OCI-LY7 (cell line): Measurements from ENCODE around the gene GIPC2. TPM values are rescaled to one million over a fixed set of nuclear protein-coding genes. Genes with fewer than 3 reads are reported as not detected.

Experiments
- BruUV-seq: library from RNA; stranded (reverse); fragments of 400-500 nt; replicated peaks from 2 replicates; lab custom pipeline; 2021; lab: Mats Ljungman, UMichigan
- CTCF ChIA-PET: fragments of 300-600 bp; sonication (Branson Sonifier 250); formaldehyde crosslinking; loops from one replicate; lab custom pipeline; 2022; ENCODE audit warnings: antibody characterized with exemption; ENCODE audit not compliant: unreplicated experiment; lab: Charles Lee
- POLR2A ChIA-PET: fragments of 300-600 bp; sonication (Branson Sonifier 250); formaldehyde crosslinking; loops from one replicate; lab custom pipeline; 2022; ENCODE audit warnings: antibody characterized with exemption; lab: Charles Lee
- DNase-seq: peaks from one replicate; pipeline ENCODE4 v3.0.0-alpha.2; 2015; ENCODE audit warnings: low spot score
- H2AFZ ChIP-seq: fragments of 200-600 bp; sonication (generic), shearing (Covaris generic); 2 replicates; pipeline ENCODE4 v1.6.1; 2014; ENCODE audit warnings: mild to moderate bottlenecking, antibody characterized with exemption, low read length, moderate library complexity
- H3K27ac ChIP-seq: fragments of 200-600 bp; sonication (generic); 2 replicates; pipeline ENCODE4 v1.5.1; 2014; ENCODE audit warnings: mixed run types, low read depth, mild to moderate bottlenecking, moderate library complexity, low read length, inconsistent platforms; ENCODE audit not compliant: poor library complexity, severe bottlenecking
- H3K36me3 ChIP-seq: fragments of 200-600 bp; sonication (generic); 2 replicates; pipeline ENCODE4 v1.6.1; 2014; ENCODE audit warnings: mild to moderate bottlenecking, antibody characterized with exemption, low read length, moderate library complexity, mixed read lengths; ENCODE audit not compliant: insufficient read depth
- H3K4me1 ChIP-seq: fragments of 200-600 bp; sonication (generic); 2 replicates; pipeline ENCODE4 v1.5.1; 2014; ENCODE audit warnings: mild to moderate bottlenecking, low read length; ENCODE audit not compliant: insufficient read depth, poor library complexity, severe bottlenecking
- H3K4me2 ChIP-seq: fragments of 200-600 bp; sonication (generic); 2 replicates; pipeline ENCODE4 v1.6.1; 2014; ENCODE audit warnings: mild to moderate bottlenecking, low read length
- H3K4me3 ChIP-seq: fragments of 200-600 bp; sonication (generic); 2 replicates; pipeline ENCODE4 v1.5.1; 2014; ENCODE audit warnings: mild to moderate bottlenecking, low read depth, low read length; ENCODE audit not compliant: poor library complexity, severe bottlenecking
- H3K79me2 ChIP-seq: fragments of 200-600 bp; sonication (generic); 2 replicates; pipeline ENCODE4 v1.6.1; 2016; ENCODE audit warnings: low read depth, mild to moderate bottlenecking, low read length, moderate library complexity, mixed read lengths; ENCODE audit not compliant: insufficient read depth
- H3K9me2 ChIP-seq: fragments of 200-600 bp; sonication (generic); 2 replicates; pipeline ENCODE4 v1.6.1; 2016; ENCODE audit warnings: mild to moderate bottlenecking, low read length, mixed read lengths; ENCODE audit not compliant: insufficient read depth
- H3K9me3 ChIP-seq: fragments of 200-600 bp; sonication (generic); 2 replicates; pipeline ENCODE4 v1.6.1; 2014; ENCODE audit warnings: mild to moderate bottlenecking, mixed run types, low read length, mixed read lengths
- H4K20me1 ChIP-seq: fragments of 200-600 bp; sonication (generic); 2 replicates; pipeline ENCODE4 v1.6.1; 2014; ENCODE audit warnings: mild to moderate bottlenecking, antibody characterized with exemption, low read length, moderate library complexity, mixed read lengths; ENCODE audit not compliant: insufficient read depth
- EZH2phosphoT487 ChIP-seq: fragments of 200-600 bp; sonication (generic); IDR thresholded peaks from 2 replicates; pipeline ENCODE4 v1.6.1; 2018; ENCODE audit warnings: low read depth, borderline replicate concordance, mild to moderate bottlenecking, mixed run types, antibody characterized with exemption, low read length, moderate library complexity, mixed read lengths
- intact Hi-C: fragments of 100-400 bp; cut with micrococcal nuclease; formaldehyde crosslinking; loops from one replicate; pipeline ENCODE4 v1.10.0; 2022; ENCODE audit not compliant: unreplicated experiment
- total RNA-seq, 2 experiments: library from RNA; depleted of rRNA in 1 of 2; stranded (reverse); fragments of >200 nt in 1 of 2; shearing (Covaris generic) in 1 of 2; gene quantifications; 2 replicates each; pipeline ENCODE4 v1.2.3, GENCODE V29; 2014 to 2022
- TF ChIP-seq, protein P1 (sequence below): fragments of 200-600 bp; sonication (generic); conservative IDR thresholded peaks from 2 replicates; pipeline ENCODE4 v1.5.1; 2014; ENCODE audit warnings: mild to moderate bottlenecking, antibody characterized with exemption, low read length, moderate library complexity, mixed read lengths

Gene GIPC2
- total RNA-seq, 2 experiments from 2014 or later: not detected

GRCh38 chr1:78091886-78092285, 46.1 kb downstream of the GIPC2 start:
- no peak for TF ChIP-seq EZH2phosphoT487
- TF ChIP-seq, protein P1, sequence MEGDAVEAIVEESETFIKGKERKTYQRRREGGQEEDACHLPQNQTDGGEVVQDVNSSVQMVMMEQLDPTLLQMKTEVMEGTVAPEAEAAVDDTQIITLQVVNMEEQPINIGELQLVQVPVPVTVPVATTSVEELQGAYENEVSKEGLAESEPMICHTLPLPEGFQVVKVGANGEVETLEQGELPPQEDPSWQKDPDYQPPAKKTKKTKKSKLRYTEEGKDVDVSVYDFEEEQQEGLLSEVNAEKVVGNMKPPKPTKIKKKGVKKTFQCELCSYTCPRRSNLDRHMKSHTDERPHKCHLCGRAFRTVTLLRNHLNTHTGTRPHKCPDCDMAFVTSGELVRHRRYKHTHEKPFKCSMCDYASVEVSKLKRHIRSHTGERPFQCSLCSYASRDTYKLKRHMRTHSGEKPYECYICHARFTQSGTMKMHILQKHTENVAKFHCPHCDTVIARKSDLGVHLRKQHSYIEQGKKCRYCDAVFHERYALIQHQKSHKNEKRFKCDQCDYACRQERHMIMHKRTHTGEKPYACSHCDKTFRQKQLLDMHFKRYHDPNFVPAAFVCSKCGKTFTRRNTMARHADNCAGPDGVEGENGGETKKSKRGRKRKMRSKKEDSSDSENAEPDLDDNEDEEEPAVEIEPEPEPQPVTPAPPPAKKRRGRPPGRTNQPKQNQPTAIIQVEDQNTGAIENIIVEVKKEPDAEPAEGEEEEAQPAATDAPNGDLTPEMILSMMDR: no peak

GRCh38 chr1:78092643-78093042, 46.9 kb downstream of the GIPC2 start:
- no peaks in the 10 kb centered on the region for H3K36me3 ChIP-seq
- ChIA-PET CTCF (no interaction called here), POLR2A (interaction anchor here (0.6 kb wide), 1 partner anchor 30 kb away, joined by 3 read pairs; no protein-coding TSS in a partner anchor)
- H3K4me2 ChIP-seq: no peak overlapping the region
- H3K4me3 ChIP-seq: no peak overlapping the region
- no peaks in the 10 kb centered on the region for H3K9me3 ChIP-seq
- TF ChIP-seq EZH2phosphoT487: no peak
- TF ChIP-seq, protein P1: no peak
- no peaks in the 10 kb centered on the region for H3K79me2 ChIP-seq
- intact Hi-C loops: no loop called here
- no peaks in the 10 kb centered on the region for H4K20me1 ChIP-seq
- no peak overlapping the region for H2AFZ ChIP-seq
- no peak for DNase-seq
- no peaks in the 10 kb centered on the region for H3K4me1 ChIP-seq
- no peaks in the 10 kb centered on the region for H3K9me2 ChIP-seq
- no peak overlapping the region for H3K27ac ChIP-seq
- no TSS peak for BruUV-seq

More at GRCh38 chr1:78091886-78092285, 46.1 kb downstream of the GIPC2 start:
- no peaks in the 10 kb centered on the region for H3K9me2 ChIP-seq
- H3K9me3 ChIP-seq: no peaks in the 10 kb centered on the region
- no TSS peak for BruUV-seq
- intact Hi-C loops: no loop called here
- ChIA-PET POLR2A (no interaction called here), CTCF (no interaction called here)
- H3K4me1 ChIP-seq: no peaks in the 10 kb centered on the region
- H2AFZ ChIP-seq: no peak overlapping the region
- no peak overlapping the region for H3K4me3 ChIP-seq
- no peak overlapping the region for H3K4me2 ChIP-seq
- H4K20me1 ChIP-seq: no peaks in the 10 kb centered on the region
- no peak for DNase-seq
- no peaks in the 10 kb centered on the region for H3K79me2 ChIP-seq
- no peaks in the 10 kb centered on the region for H3K36me3 ChIP-seq
- H3K27ac ChIP-seq: no peak overlapping the region

- TF ChIP-seq EZH2phosphoT487: no peak
- TF ChIP-seq, protein P1: no peak
- CTCF ChIA-PET: no interaction called here
- POLR2A ChIA-PET: no interaction called here
These were observed 47.8 kb downstream of the GIPC2 start for GRCh38 chr1:78093560-78093959.

More at GRCh38 chr1:78093560-78093959, 47.8 kb downstream of the GIPC2 start:
- H3K4me1 ChIP-seq: no peaks in the 10 kb centered on the region
- no TSS peak for BruUV-seq
- H3K9me2 ChIP-seq: no peaks in the 10 kb centered on the region
- no peaks in the 10 kb centered on the region for H3K79me2 ChIP-seq
- no peak overlapping the region for H3K4me2 ChIP-seq
- intact Hi-C loops: no loop called here
- H3K4me3 ChIP-seq: no peak overlapping the region
- H3K9me3 ChIP-seq: no peaks in the 10 kb centered on the region
- no peak overlapping the region for H2AFZ ChIP-seq
- no peak for DNase-seq
- H4K20me1 ChIP-seq: no peaks in the 10 kb centered on the region
- H3K36me3 ChIP-seq: no peaks in the 10 kb centered on the region
- no peak overlapping the region for H3K27ac ChIP-seq
